ENCODE data around the gene JPH3.
"Not testable (repeated sequence)": the region's sequence is repeated elsewhere in the genome, so short reads cannot be mapped to it uniquely, and the experiment has no call there.

JPH3 gene

DNA sequence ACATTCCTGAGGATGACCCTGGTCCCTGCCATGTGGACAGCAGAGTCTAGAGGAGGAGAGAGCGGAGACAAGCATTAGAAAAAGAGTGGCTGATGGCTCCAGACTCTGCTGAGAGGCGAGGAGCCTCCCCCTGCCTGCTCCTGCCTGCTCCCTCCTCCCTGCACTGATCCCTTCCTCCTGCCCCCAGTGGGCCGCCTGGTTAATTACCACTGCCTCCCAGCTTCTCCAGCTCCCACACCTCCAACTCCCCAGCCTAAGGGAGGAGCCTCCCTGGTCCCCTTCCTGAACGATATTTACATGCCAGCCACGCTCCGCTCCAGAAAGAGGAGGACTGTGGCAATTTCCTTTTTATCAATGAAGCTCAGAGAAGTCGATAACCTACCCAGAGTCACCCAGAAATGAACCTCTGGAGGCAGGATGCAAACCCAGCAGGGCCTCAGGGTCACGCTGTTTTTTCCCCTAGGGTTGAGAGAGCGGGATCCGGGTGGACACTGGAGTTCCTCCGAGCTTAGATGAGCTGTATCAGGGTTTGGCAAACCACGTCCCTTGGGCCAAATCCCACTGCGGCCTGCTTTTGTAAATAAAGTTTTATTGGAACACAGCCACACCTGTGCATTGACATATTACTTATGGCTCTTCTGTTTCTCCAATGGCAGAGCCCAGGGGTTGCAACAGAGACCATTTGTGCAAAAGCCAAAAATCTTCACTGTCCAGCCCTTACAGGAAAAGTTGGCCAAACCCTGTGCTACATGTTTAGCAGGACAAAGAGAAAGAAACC, 27.1 kb upstream of the JPH3 start:
- no peak for ATAC-seq

DNA sequence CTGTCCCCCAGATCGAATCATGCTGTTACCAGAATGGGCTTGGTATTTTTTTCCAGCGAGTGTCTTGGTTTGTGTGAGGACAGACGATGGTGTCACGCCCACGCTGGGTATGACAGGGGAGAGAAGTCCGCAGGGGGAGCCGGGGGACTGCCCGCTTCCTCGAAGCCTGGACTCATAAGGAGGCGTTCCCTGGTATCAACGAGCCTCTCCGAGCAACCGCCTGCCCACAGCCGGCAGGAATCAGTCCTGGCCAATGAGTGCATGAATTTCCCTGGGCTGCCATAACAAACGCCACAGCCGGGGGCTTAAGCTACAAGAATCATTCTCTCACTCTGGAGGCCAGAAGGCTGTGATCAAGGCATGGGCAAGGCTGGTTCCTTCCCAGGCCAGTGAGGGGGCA, 26.1 kb upstream of the JPH3 start:
- ATAC-seq, result no peak

GRCh38 chr16:87578142-87578930, 24.0 kb upstream of the JPH3 start:
- ATAC-seq, result not testable (repeated sequence)

DNA sequence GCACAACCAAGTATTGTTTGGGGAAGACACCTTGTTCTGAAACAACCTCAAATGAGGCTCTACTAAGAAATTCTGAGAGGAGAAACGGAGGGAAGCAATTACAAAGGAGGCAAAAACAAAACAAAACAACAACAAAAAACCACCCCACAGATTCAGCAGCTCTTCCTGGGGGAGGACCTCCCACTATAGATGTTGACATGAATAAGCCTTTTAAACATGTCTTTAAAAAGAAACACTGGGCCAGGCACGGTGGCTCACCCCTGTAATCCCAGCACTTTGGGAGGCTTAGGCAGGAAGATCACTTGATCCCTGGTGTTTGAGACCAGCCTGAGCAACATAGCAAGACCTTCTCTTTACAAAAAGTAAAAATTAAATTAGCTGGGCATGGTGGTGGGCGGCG, 22.6 kb upstream of the JPH3 start:
- ATAC-seq, result no peak

- no peak for ATAC-seq
These were observed 21.4 kb upstream of the JPH3 start for GRCh38 chr16:87580855-87581261.

GRCh38 chr16:87581857-87582215, 20.5 kb upstream of the JPH3 start:
- no peak for ATAC-seq

- ATAC-seq, result no peak
These were observed 19.9 kb upstream of the JPH3 start for GRCh38 chr16:87582216-87582965.

DNA sequence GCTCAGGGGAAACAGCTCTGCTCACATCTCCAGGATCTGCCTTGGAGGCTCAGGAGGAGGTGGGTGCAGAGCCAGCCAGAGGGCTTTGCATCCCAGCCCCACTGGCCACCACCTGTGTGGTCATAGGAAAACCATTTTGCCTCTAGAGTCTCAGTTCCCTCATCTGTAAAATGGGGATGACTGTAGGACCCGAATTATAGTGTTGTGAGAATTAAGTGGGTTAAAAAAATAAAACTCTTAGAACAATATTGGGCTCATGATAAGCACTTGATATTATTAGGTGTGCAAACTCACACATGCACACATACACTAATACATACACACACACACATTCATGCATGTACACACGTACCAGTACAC, 19.4 kb upstream of the JPH3 start:
- no peak for ATAC-seq

DNA sequence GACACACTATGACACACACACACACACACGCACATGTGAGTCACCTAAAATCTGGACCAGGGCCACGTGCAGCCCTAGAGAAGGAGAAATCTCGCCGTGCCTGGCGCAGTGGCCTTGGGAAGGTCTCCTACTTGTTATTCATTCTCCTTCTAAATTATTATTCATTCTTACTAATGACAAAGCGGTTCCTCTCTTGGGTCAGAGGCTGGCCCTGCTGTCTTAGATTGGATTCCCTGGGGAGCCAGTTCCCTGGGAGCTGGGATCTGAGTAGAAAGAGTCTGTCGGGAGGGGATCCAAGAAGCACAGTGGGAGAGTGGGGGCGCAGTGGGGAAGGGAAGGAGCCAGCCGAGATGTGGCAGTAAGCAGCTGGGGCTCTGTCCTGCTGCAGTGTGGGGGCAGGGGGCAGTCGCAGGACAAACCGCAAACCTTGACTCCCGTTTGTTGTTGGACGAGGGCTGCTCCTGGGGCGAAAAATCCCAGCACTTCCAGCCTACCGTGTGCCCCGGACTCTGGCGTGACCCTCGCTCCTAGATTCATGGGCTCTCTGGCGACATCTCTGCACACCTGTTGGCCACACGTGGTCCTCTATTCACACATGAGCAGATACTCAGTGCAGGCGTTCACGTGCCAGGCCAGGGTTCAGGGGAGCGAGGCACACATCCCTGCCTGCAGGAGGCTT, 18.7 kb upstream of the JPH3 start:
- ATAC-seq, result no peak

GRCh38 chr16:87584271-87584670, 18.0 kb upstream of the JPH3 start:
- no peak for ATAC-seq

DNA sequence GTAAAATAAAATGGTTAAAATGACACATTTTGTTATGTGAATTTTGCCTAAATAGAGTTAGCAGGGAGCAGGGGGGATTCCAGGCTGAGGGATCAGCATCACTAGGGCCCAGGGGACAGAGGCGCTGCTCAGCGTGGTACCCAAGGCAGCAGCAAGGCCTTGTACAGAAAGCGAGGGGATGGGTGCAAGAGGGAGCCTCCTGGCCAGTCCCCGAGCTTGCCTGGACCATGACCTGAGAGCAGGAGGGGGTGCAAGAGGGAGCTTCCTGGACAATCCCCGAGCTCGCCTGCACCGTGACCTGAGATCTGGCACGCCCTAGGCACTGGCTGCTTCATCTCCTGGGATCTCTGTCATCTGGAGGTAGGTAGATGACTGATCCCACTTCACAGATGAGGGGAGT, 17.3 kb upstream of the JPH3 start:
- no peak for ATAC-seq

DNA sequence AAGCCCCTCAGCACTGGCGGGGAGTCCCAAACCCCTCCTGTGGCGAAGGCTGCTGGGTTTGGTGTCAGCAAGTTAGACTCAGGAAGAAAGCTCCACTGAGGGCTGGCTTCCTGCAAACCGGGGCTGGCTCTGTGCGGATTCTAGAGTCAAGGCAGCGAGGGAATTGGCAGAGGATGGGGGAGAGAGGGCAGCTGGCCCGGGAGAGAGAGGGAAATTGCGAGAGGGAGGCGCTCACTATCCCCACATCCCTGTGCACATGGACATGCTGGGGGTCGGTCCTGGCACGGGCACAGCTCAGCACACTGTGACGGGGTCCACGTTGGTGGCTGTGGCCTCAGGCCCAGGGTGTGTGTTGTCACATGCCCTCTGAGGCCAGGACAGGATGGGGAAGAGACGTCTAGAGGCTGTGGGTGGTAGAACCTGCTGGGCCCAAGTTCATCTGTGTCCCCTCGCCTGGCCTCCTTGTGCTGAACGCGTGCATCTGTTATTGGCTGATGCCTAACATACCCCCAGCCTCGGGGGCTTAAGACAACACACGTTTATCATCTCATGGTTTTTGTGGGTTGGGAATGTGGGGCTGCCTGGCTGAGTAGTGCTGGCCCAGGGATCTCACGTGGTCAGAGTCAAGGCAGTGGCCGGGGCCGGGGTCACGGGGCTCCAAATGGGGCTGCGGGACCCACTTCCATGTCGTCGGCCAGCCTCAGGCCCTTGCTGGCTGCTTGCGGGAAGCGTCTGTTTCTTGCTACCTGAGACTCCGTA, 16.7 kb upstream of the JPH3 start:
- ATAC-seq, result no peak

DNA sequence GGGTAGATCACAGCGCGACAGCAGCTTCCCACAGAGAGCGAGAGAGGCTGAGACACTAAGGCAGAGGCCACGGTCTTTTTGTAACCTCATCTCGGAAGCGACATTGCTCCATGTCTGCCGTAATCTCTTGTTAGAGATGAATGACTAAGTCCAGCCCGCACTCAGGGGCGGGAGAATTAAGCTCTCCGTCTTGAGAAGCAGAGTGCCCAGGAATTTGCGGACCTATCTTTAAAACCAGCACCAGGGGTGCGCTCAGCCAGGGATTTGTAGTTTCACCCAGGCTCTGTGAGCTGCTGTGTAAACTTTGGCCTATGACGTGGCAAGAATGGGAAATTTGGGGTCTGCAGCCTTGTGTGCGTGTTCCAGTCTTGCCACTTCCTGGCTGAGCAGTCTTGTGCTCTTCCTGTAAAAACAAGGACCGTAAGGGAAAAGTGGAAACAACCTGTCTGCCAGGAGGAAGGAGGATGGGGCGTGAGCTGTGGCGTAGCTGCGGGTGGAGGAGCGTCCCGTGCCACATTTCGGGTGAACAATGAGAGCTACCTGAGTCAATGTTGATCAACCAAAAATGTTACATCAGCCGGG, 16.0 kb upstream of the JPH3 start:
- no peak for ATAC-seq

DNA sequence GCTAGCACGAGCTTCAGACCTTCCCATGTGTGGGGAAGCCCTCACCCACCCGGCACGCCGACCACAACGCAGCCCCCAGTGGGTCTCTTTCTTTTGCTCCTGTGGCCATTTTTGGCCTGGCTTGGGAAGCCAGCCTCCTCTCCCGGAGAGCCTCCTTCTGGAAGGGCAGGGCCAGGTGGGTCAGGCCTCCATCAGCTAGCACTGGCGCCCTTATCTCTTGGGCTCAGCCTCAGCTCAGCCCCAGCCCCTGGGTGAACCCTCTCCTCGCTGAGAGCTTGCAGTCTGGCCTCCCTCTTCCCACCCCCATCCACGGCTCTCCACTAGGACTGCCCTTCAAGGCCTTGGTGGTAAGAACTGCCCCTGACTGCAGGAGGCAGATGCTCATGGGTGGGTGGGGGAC, 14.7 kb upstream of the JPH3 start:
- no peak for ATAC-seq

- no peak for ATAC-seq
These were observed 10.1 kb upstream of the JPH3 start for GRCh38 chr16:87592018-87592712.

GRCh38 chr16:87593710-87594258, 8.5 kb upstream of the JPH3 start:
- no peak for ATAC-seq

GRCh38 chr16:87595712-87596111, 6.6 kb upstream of the JPH3 start:
- no peak for ATAC-seq

GRCh38 chr16:87597324-87597830, 4.9 kb upstream of the JPH3 start:
- ATAC-seq, result no peak

- ATAC-seq, result no peak
These were observed 3.9 kb upstream of the JPH3 start for GRCh38 chr16:87598431-87598830.

DNA sequence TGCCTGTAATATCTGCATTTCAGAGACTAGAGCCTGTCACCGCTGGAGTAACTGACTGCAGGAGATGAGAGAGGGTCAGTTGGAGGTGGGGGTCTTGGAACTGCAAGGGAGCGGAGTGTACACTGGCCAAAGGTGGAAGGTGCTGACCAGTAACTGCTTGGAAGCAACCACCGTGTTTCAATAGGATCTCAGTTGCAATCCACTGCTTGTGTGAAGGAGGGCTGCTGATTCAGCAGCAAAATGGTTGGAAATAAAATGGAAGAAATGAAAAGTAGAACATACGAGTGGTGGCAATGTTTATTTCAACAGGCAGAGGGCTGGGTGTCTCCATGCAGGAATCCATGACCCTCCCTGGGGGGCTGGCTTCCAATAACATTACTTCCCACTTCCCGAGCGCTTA, 2.1 kb upstream of the JPH3 start:
- no peak for ATAC-seq
